K562 (cell line): ENCODE data around the gene AMBRA1. TPM values are rescaled to one million over a fixed set of nuclear protein-coding genes. Genes with fewer than 3 reads are reported as not detected.

Experiments used
- CCAR2 ChIP-seq: fragments of 200-400 bp; formaldehyde crosslinking; IDR thresholded peaks from 2 replicates; pipeline ENCODE4 v1.6.1; 2017; ENCODE audit warnings: mild to moderate bottlenecking, low read depth, low read length
- HSF4 ChIP-seq: fragments of 250-450 bp; sonication (Bioruptor Pico); IDR thresholded peaks from 2 replicates; pipeline ENCODE4 v2.1.2; 2022; ENCODE audit warnings: mild to moderate bottlenecking, moderate library complexity, borderline replicate concordance
- ILK ChIP-seq: fragments of 450-650 bp; IDR thresholded peaks from 2 replicates; pipeline ENCODE4 v1.6.1; 2016; ENCODE audit warnings: missing genetic modification characterization, low read depth, mild to moderate bottlenecking, missing compliant biosample characterization, moderate library complexity, borderline replicate concordance
- NCOA6 ChIP-seq: fragments of 450-650 bp; IDR thresholded peaks from 2 replicates; pipeline ENCODE4 v1.6.1; 2017; ENCODE audit warnings: mild to moderate bottlenecking
- RBFOX2 ChIP-seq: fragments of 200-400 bp; formaldehyde crosslinking; IDR thresholded peaks from 2 replicates; pipeline ENCODE4 v1.6.1; 2017; ENCODE audit warnings: low read depth, mild to moderate bottlenecking, low read length, moderate library complexity
- WHSC1 ChIP-seq: IDR thresholded peaks from one replicate; pipeline ENCODE4 v1.6.1; 2012; ENCODE audit warnings: low read length, control low read depth, inconsistent platforms
- YY1 ChIP-seq, 3 experiments: IDR thresholded peaks; 2 replicates each; pipeline ENCODE4 v1.6.1; 2011; ENCODE audit warnings: low read length in 2 of 3, mild to moderate bottlenecking in 2 of 3, moderate library complexity in 2 of 3, borderline replicate concordance in 1 of 3, control low read depth in 1 of 3, low read depth in 1 of 3; ENCODE audit not compliant: insufficient read depth in 3 of 3, insufficient replicate concordance in 2 of 3, control insufficient read depth in 1 of 3, insufficient read length in 1 of 3; ENCODE audit errors: extremely low read depth in 1 of 3
- polyA plus RNA-seq, 8 experiments: library from polyadenylated mRNA; depleted of rRNA in 4 of 8; stranded (reverse) in 5 of 8; unstranded in 3 of 8; fragments of >200 nt; fragmentation: Nextera tagmentation in 2 of 8; fragmentation: Illumina TruSeq in 1 of 8; extraction: Ambion mirVana in 2 of 8; extraction: Trizol in 1 of 8; gene quantifications; 2 replicates each; pipeline versions ENCODE4 v1.2.1 to v1.2.3, GENCODE V29; 2011 to 2014; ENCODE audit warnings: inconsistent platforms in 1 of 8, missing spikeins in 1 of 8
- total RNA-seq, 7 experiments: library from RNA; depleted of rRNA in 6 of 7; stranded (reverse); fragments of >200 nt in 6 of 7; fragmentation: Illumina TruSeq in 2 of 7; extraction: Trizol in 2 of 7; gene quantifications; 2 replicates each; pipeline versions ENCODE4 v1.2.1 to v1.2.3, GENCODE V29; 2011 to 2021; ENCODE audit warnings: low replicate concordance in 1 of 7
- TF ChIP-seq, protein P1 (sequence below): fragments of 450-650 bp; IDR thresholded peaks from 2 replicates; pipeline ENCODE4 v1.6.1; 2016; ENCODE audit warnings: low read depth
- TF ChIP-seq, protein P2 (sequence below), 2 experiments: fragments of 450-650 bp; formaldehyde crosslinking in 1 of 2; IDR thresholded peaks; 2 replicates each; pipeline versions ENCODE4 v1.4.0 to v1.6.1; 2014 to 2020; ENCODE audit warnings: mild to moderate bottlenecking in 2 of 2, borderline replicate concordance in 1 of 2, low read depth in 1 of 2

AMBRA1 gene
- total and polyA plus RNA-seq, 9 of the 15 experiments (the other 6 are each of a cell fraction or from before 2014, with no cell fraction given), result 0.15 to 24.5 (median 13.0) TPM

DNA sequence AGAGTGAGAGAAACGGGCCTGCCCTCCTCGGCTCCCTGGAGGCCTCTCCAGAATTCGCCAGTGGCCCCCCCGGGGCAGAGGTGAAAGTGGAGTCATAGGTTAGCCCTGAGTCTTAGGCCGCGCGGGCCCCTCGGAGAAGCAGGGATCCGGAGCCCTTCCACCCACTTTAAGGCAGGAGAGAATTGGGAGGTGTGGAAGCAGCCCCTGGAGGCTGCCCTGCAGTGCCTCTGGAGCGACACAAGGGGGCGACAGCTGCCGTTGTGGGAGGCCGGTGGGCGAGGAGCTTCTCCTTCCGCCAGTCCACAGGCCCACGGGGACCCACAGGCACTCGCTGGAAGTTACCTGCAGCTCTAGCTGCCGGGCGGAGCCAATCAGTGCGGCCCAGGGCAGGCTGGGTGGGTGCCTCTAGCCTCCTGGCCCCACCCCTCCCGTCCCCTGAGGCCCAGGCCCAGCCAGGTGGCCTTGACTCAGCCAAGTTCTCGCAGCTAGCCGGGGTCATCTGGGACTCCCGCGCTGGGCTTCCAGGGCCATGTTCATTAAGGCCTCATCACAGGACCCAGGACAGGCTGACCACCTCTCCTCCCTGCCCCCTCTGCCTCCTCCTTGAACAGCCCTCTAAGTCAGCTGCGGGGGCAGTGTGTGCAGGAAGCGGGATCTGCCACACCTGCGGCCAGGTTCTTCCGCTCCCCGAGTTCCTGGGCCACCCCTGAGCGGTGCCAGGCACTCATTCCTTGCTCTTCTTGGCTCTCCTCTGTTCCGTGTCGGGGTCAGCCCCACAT lies 241.6 kb downstream of the AMBRA1 start (continued):
- TF ChIP-seq, protein P1, sequence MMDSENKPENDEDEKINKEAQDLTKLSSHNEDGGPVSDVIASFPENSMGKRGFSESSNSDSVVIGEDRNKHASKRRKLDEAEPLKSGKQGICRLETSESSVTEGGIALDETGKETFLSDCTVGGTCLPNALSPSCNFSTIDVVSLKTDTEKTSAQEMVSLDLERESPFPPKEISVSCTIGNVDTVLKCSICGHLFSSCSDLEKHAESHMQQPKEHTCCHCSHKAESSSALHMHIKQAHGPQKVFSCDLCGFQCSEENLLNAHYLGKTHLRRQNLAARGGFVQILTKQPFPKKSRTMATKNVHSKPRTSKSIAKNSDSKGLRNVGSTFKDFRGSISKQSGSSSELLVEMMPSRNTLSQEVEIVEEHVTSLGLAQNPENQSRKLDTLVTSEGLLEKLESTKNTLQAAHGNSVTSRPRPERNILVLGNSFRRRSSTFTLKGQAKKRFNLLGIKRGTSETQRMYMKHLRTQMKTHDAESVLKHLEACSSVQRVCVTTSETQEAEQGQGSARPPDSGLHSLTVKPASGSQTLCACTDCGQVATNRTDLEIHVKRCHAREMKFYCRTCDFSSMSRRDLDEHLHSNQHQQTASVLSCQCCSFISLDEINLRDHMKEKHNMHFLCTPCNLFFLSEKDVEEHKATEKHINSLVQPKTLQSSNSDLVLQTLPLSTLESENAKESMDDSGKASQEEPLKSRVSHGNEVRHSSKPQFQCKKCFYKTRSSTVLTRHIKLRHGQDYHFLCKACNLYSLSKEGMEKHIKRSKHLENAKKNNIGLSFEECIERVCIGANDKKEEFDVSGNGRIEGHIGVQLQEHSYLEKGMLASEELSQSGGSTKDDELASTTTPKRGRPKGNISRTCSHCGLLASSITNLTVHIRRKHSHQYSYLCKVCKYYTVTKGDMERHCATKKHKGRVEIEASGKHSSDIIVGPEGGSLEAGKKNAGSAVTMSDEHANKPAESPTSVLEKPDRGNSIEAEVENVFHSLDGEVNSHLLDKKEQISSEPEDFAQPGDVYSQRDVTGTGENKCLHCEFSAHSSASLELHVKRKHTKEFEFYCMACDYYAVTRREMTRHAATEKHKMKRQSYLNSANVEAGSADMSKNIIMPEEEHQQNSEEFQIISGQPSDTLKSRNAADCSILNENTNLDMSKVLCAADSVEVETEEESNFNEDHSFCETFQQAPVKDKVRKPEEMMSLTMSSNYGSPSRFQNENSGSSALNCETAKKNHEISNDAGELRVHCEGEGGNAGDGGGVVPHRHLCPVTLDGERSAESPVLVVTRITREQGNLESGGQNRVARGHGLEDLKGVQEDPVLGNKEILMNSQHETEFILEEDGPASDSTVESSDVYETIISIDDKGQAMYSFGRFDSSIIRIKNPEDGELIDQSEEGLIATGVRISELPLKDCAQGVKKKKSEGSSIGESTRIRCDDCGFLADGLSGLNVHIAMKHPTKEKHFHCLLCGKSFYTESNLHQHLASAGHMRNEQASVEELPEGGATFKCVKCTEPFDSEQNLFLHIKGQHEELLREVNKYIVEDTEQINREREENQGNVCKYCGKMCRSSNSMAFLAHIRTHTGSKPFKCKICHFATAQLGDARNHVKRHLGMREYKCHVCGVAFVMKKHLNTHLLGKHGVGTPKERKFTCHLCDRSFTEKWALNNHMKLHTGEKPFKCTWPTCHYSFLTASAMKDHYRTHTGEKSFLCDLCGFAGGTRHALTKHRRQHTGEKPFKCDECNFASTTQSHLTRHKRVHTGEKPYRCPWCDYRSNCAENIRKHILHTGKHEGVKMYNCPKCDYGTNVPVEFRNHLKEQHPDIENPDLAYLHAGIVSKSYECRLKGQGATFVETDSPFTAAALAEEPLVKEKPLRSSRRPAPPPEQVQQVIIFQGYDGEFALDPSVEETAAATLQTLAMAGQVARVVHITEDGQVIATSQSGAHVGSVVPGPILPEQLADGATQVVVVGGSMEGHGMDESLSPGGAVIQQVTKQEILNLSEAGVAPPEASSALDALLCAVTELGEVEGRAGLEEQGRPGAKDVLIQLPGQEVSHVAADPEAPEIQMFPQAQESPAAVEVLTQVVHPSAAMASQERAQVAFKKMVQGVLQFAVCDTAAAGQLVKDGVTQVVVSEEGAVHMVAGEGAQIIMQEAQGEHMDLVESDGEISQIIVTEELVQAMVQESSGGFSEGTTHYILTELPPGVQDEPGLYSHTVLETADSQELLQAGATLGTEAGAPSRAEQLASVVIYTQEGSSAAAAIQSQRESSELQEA, result no peak
- TF ChIP-seq ILK (tag), result no peak
- TF ChIP-seq NCOA6, result no peak
- TF ChIP-seq HSF4 (CRISPR knock-in tag), result no peak
- TF ChIP-seq, protein P2, sequence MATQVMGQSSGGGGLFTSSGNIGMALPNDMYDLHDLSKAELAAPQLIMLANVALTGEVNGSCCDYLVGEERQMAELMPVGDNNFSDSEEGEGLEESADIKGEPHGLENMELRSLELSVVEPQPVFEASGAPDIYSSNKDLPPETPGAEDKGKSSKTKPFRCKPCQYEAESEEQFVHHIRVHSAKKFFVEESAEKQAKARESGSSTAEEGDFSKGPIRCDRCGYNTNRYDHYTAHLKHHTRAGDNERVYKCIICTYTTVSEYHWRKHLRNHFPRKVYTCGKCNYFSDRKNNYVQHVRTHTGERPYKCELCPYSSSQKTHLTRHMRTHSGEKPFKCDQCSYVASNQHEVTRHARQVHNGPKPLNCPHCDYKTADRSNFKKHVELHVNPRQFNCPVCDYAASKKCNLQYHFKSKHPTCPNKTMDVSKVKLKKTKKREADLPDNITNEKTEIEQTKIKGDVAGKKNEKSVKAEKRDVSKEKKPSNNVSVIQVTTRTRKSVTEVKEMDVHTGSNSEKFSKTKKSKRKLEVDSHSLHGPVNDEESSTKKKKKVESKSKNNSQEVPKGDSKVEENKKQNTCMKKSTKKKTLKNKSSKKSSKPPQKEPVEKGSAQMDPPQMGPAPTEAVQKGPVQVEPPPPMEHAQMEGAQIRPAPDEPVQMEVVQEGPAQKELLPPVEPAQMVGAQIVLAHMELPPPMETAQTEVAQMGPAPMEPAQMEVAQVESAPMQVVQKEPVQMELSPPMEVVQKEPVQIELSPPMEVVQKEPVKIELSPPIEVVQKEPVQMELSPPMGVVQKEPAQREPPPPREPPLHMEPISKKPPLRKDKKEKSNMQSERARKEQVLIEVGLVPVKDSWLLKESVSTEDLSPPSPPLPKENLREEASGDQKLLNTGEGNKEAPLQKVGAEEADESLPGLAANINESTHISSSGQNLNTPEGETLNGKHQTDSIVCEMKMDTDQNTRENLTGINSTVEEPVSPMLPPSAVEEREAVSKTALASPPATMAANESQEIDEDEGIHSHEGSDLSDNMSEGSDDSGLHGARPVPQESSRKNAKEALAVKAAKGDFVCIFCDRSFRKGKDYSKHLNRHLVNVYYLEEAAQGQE (IDR thresholded peaks at IDR 0.05; ENCODE audit: borderline replicate concordance), result peak; percentile 81
- TF ChIP-seq, protein P2 (CRISPR knock-in tag; IDR thresholded peaks at IDR 0.05; ENCODE audit: low read depth), result no peak
- no peak for TF ChIP-seq WHSC1
- TF ChIP-seq RBFOX2, result peak; percentile 71
- peak in 1 of 3 experiments; percentile 55 for TF ChIP-seq YY1 (IDR thresholded peaks at IDR 0.05; ENCODE audit: borderline replicate concordance in 1 of 3, control insufficient read depth in 1 of 3, extremely low read depth in 1 of 3, insufficient read depth in 3 of 3, insufficient read length in 1 of 3, insufficient replicate concordance in 2 of 3, low read depth in 1 of 3, low read length in 2 of 3)
- TF ChIP-seq CCAR2, result no peak
